GM19324 (cell line): ENCODE measurements around the gene FEZF2.

ENCODE experiments used
- ATAC-seq: cut with Tn5 transposase; IDR thresholded peaks from one replicate; pipeline ENCODE4 v1.9.1; 2021; ENCODE audit warnings: mild to moderate bottlenecking, moderate library complexity; ENCODE audit not compliant: unreplicated experiment, low FRiP score

FEZF2 gene

GRCh38 chr3:62373714-62374333, 474 bp upstream of the FEZF2 start:
- no peak for ATAC-seq

DNA sequence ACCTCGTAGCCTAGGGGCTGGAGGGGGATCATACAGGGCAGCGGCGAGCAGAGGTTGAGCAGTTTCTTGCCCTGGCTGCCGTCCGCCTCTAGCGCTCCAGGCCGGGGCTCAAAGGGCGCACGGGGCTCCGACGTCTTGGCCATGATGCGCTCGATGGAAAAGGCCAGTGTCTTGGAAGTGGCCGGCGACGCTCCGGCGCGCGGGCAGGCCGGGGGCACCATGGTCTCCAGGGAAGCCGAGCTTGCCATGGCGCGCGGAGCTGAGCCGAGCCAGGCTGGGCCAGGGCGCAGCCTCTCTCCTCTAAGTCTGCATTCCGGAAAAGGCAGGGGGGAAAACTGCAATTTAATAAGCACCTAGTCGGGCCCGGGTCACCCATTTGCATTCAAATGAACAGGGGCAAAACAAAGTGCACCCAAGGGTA, 719 bp downstream of the FEZF2 start:
- no peak for ATAC-seq

DNA sequence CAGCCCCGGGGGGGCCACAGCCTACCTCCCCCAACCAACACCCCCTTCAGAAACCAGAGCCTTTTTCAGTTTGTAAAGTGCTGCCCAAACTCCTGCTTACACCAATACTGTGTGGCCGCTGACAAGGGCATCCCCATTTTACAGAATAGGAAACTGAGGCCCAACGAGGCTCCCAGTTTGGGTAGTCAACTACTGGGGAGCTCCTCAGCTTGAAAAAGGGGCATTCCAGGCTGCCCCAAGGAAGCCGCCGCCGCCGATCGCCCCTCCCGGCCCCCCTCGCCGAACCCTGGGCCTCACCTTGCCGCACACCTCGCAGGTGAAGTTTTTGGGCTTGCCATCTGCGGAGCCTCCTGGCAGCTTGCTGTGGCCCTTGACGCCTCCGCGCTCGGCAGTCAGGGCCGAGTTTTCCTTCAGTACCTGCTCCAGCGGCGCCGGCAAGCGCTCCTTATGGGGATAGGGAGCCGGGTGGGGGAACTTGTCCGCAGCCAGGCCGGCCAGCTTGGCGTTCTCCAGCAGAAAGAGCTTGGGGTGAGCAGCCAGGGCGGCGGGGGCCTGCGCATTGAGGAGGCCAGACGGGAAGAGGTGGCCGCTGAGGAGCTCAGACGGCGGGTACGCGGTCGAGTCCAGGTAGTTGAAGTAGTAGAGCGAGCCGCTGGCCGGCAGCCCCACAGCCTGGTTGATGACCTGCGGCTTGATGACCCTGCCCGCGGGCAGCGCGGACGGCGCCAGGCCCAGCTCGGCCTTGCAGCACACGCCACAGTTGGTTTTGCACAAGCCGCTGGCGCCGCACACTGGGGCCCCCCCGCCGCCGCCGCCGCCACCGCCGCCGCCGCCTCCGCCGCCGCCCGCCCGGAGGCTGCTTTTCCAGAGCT, 1.4 kb downstream of the FEZF2 start:
- no peak for ATAC-seq

GRCh38 chr3:62370858-62371719, 2.3 kb downstream of the FEZF2 start:
- no peak for ATAC-seq

DNA sequence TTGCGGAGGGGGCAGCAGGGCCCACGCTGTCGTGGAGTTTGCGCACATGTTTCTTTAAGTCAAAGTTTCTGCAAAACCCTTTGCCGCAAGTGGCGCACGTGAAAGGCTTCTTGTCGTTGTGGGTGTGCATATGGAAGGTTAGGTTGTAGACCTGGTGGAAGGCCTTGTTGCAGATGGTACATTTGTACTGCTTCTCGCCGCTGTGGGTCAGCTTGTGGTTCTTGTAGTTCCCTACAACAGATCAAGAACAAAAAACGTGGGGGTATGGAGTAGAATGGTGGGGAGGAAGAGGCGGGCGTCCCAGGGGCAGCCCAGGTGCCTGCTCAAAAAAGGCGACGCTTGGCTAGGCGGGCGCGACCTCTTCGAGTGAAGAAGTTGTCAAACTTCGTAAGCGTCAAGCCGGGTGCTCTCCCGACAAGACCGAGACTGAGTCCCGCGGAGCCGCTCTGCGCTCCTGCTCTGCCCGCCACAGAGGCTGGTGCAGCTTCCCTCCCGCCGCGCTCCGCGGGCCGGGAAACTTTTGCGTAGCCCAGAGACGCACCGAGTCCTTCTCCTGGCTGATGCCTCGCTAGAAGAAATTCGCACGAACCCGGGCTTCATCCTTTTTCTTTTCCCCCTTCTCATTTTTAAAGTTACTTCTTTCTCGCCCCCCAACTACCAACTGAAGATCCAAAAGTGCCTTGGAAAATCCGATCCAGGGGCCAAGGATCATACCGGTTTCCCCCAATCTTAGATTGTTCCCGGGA, 3.1 kb downstream of the FEZF2 start:
- ATAC-seq = no peak

- ATAC-seq = no peak
Observed at GRCh38 chr3:62369476-62369743, 3.9 kb downstream of the FEZF2 start.

DNA sequence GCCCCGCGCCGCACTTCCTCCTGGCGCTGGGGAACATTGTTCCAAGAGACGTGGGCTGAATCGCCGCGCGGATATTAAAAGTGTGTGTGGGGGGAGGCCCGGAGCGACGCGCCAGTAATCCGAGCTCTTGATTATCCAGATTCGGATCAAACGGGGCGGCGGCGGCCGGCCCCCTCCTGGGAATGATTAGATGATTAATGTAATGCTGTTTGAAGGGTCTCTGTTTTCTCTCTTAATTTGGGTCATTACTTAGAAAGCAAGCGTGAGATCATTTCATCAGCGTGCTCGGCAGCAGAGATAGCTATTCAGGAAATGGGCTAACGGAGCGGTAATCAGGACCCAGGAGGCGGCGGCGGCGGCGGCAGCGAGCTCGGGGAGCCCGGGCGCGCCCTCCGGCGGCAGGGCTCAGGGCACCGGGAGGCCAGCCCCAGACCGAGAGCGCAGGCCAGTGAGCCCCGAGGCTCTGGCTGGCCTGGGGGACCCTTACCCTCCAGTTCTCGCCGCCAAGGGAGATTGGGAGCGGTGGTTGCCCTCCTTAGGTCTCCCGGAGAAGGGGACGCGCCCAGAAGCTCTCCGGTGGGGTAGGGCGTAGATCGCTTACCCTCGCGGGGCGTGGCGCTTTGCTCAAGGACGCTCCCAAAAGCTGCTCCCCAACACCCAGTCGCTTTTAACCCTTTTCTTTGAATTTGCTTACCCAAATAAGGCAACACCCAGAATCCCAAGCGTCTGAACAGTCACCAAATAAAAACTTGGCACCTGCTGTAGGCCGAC, 4.5 kb downstream of the FEZF2 start:
- ATAC-seq = no peak

DNA sequence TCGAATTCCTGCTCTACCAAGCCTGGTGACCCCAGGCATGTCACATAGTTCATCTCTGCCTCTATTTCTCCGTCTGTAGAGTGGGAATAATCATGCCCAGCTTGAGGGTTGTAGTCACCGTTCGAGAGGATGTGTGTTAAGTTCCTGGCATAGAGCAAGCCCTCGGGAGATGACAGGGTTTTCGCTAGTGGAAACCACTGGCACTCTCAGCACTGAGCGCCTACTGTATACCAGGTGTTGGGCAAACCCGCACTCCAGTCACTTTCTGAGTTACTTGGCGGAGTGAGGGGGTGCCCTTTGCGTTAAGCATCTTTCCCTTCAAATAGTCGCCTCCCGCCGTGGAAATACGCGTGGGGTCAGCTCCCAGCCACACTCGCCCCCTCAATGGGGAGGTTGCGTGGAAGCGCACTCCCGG, 5.1 kb downstream of the FEZF2 start:
- no peak for ATAC-seq

DNA sequence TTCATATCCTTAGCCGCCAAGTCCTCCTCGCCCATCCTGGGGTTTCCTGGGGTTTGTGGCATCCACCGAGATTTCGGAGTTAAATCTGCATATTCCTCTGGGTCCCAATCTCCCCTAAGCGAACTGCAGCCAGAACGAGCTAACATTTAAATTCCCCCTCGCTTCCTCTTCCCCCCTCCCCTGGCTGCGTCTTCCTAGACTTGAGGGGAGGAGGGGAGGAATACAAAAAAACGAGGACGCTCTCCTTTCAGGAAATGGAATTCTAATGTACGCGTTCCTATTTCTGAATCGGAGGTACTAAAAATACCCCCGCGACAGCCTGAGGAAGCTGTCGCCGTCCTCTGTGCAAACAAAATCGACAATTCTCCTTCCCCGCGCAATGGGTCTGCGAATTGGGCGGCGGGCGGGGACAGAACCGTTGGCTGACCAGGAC, 5.6 kb downstream of the FEZF2 start:
- ATAC-seq = no peak

DNA sequence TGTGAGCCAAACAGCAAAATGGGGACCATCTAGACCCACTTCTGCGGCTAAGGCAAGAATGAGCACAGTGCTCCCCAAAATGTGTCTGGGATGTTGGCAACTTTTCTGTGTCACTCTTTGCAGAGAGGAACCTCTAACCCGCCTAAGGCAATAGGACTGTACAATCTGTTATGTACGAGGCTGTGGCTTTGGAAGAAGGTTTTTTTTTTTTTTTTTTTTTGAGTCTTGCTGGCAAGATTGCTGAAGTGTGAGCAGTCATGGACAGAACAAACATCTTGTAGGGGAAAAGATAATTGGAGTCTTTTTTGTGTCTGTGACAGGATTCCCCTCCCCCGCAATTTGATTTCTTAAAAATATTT, 7.2 kb downstream of the FEZF2 start:
- ATAC-seq = no peak

GRCh38 chr3:62365391-62366125, 7.8 kb downstream of the FEZF2 start:
- no peak for ATAC-seq

GRCh38 chr3:62364191-62364590, 9.2 kb downstream of the FEZF2 start:
- ATAC-seq = no peak

GRCh38 chr3:62363275-62363674, 10.1 kb downstream of the FEZF2 start:
- no peak for ATAC-seq

GRCh38 chr3:62361824-62362223, 11.5 kb downstream of the FEZF2 start:
- peak; percentile 32 for ATAC-seq

- ATAC-seq = peak; percentile 87
Observed at GRCh38 chr3:62361261-62361660, 12.1 kb downstream of the FEZF2 start.

GRCh38 chr3:62359531-62359930, 13.8 kb downstream of the FEZF2 start:
- ATAC-seq = no peak

GRCh38 chr3:62356356-62356755, 17.0 kb downstream of the FEZF2 start:
- no peak for ATAC-seq

DNA sequence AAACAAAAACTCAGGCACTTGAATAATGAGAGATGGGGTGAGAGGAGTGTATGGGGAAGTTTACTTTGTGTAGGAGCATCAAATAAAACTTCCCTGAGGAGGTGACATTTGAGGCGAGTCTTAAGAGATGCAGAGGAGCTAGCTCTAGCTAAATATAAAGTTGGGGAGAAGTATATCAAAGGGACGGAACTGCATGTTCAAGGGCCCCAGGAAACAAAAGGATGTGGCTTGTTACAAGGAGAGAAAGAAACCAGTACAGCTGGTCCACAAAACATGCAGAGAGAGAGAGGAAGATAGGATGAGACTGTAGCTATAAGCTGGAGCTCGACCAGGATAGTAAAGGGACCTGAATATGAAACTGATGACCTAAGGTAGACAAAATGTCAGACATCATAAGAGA, 17.6 kb downstream of the FEZF2 start:
- ATAC-seq = no peak

DNA sequence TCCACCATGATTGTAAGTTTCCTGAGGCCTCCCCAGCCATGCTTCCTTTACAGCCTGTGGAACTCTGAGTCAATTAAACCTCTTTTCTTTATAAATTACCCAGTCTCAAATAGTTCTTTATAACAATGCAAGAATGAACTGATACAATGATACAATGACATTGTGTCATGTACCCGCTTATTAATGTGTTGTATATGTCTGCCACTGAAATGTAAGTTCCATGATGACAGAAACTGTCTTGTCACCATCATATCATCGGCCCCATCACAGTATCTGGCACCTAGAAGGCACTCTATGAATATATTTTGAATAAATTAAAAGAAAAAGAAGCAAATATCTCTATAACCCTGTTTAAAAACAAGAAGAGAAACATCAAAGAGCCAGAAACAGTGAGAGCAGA, 29.6 kb downstream of the FEZF2 start:
- no peak for ATAC-seq
